K562 (cell line): ENCODE measurements around the gene HAL. TPM values are rescaled to one million over a fixed set of nuclear protein-coding genes. Genes with fewer than 3 reads are reported as not detected.

Experiments
- ATAC-seq: fragments of 200-7000 bp; cut with Tn5 transposase; 3 replicates; pipeline ENCODE4 v1.9.1; 2020; ENCODE audit warnings: moderate library complexity
- BruUV-seq: library from RNA; stranded (reverse); fragments of 400-500 nt; replicated peaks from 2 replicates; lab custom pipeline; 2021; lab: Mats Ljungman, UMichigan
- CTCF ChIA-PET: fragments of 300-600 bp; formaldehyde crosslinking; extraction: SDS; loops from one replicate; lab custom pipeline; 2021; ENCODE audit warnings: low intra/inter-chr PET ratio; lab: Yijun Ruan, JAX
- POLR2A ChIA-PET: fragments of 300-600, 350-650 bp; sonication (Branson Sonifier 250); formaldehyde crosslinking; extraction: SDS; loops from one replicate; lab custom pipeline; 2021; ENCODE audit warnings: antibody characterized with exemption, inconsistent platforms; lab: Yijun Ruan, JAX
- DNase-seq, 4 experiments: peaks; one replicate each; pipeline versions ENCODE4 v3.0.0 to v3.0.0-alpha.2; 2011 to 2018; ENCODE audit warnings: low spot score in 3 of 4, mixed read lengths in 3 of 4; ENCODE audit errors: extremely low read depth in 1 of 4
- FAIRE-seq: peaks from 2 replicates; lab custom pipeline; 2011; peaks lifted over from hg19 to GRCh38; lab: Jason Lieb, UNC
- H2AFZ ChIP-seq: 2 replicates; pipeline ENCODE4 v1.6.0; 2011; ENCODE audit warnings: low read depth, low read length, control low read depth, inconsistent platforms
- H3K27ac ChIP-seq: fragments of 200-600 bp; 3 replicates; pipeline ENCODE4 v1.8.0; 2011; ENCODE audit warnings: low read depth, mild to moderate bottlenecking, control low read depth, inconsistent platforms, low read length, moderate library complexity, mixed read lengths; ENCODE audit errors: extremely low read depth
- H3K27me3 ChIP-seq, 2 experiments: fragments of 300-600 bp in 1 of 2; 2 replicates in 1 of 2; 3 replicates in 1 of 2; pipeline versions ENCODE4 v1.6.0 to v1.8.0; 2011; ENCODE audit warnings: inconsistent platforms in 2 of 2, low read length in 2 of 2, mild to moderate bottlenecking in 1 of 2, mixed read lengths in 1 of 2, moderate library complexity in 1 of 2; ENCODE audit not compliant: control insufficient read depth in 2 of 2, insufficient read depth in 2 of 2
- H3K36me3 ChIP-seq: fragments of 300-600 bp; 3 replicates; pipeline ENCODE4 v1.8.0; 2011; ENCODE audit warnings: mild to moderate bottlenecking, low read length, inconsistent platforms; ENCODE audit not compliant: control insufficient read depth, insufficient read depth
- H3K4me1 ChIP-seq, 2 experiments: fragments of 200-600 bp in 1 of 2; replicated peaks in 1 of 2; 2 replicates in 1 of 2; 3 replicates in 1 of 2; pipeline versions ENCODE4 v1.5.1 to v1.8.0; 2011; ENCODE audit warnings: inconsistent platforms in 2 of 2, low read length in 2 of 2, mild to moderate bottlenecking in 1 of 2, mixed read lengths in 1 of 2, moderate library complexity in 1 of 2; ENCODE audit not compliant: control insufficient read depth in 2 of 2, insufficient read depth in 2 of 2
- H3K4me2 ChIP-seq: 2 replicates; pipeline ENCODE4 v1.6.1; 2011; ENCODE audit warnings: low read length, control low read depth, inconsistent platforms, mixed read lengths; ENCODE audit not compliant: insufficient read depth
- H3K4me3 ChIP-seq: fragments of 200-600 bp; sonication (generic), shearing (Covaris generic); 2 replicates; pipeline ENCODE4 v1.5.1; 2016; ENCODE audit warnings: control low read depth, inconsistent platforms
- H3K79me2 ChIP-seq: fragments of 200-600 bp; 3 replicates; pipeline ENCODE4 v1.8.0; 2011; ENCODE audit warnings: low read length, inconsistent platforms; ENCODE audit not compliant: control insufficient read depth, insufficient read depth
- H3K9ac ChIP-seq, 2 experiments: 2 replicates each; pipeline versions ENCODE4 v1.6.0 to v1.6.1; 2011; ENCODE audit warnings: low read depth in 2 of 2, low read length in 2 of 2, control low read depth in 1 of 2, inconsistent platforms in 1 of 2, mild to moderate bottlenecking in 1 of 2, mixed read lengths in 1 of 2; ENCODE audit not compliant: insufficient read depth in 1 of 2
- H3K9me1 ChIP-seq: one replicate; pipeline ENCODE4 v1.6.0; 2011; ENCODE audit warnings: inconsistent platforms, mild to moderate bottlenecking, low read length, moderate library complexity; ENCODE audit not compliant: control insufficient read depth, insufficient read depth
- H3K9me3 ChIP-seq: replicated peaks from 2 replicates; pipeline ENCODE4 v1.5.1; 2011; ENCODE audit warnings: low read depth, low read length, inconsistent platforms; ENCODE audit not compliant: control insufficient read depth, insufficient read depth
- H4K20me1 ChIP-seq: replicated peaks from 2 replicates; pipeline ENCODE4 v1.6.1; 2011; ENCODE audit warnings: low read length, inconsistent platforms, mixed read lengths; ENCODE audit not compliant: control insufficient read depth, insufficient read depth
- FOXJ2 ChIP-seq: fragments of 200-800 bp; sonication (Bioruptor generic); IDR thresholded peaks from 2 replicates; pipeline ENCODE4 v1.6.1; 2016; ENCODE audit warnings: missing genetic modification characterization, missing compliant biosample characterization
- HCFC1 ChIP-seq: IDR thresholded peaks from 2 replicates; pipeline ENCODE4 v1.6.1; 2012; ENCODE audit warnings: low read depth, low read length, improper control_type of control experiment
- HNRNPL ChIP-seq: fragments of 200-400 bp; formaldehyde crosslinking; IDR thresholded peaks from 2 replicates; pipeline ENCODE4 v1.6.1; 2017; ENCODE audit warnings: low read depth, mild to moderate bottlenecking, low read length
- KLF16 ChIP-seq: IDR thresholded peaks from 2 replicates; pipeline ENCODE4 v1.6.1; 2016; ENCODE audit warnings: antibody characterized with exemption
- SNAPC5 ChIP-seq: fragments of 250-450 bp; sonication (Bioruptor Pico); IDR thresholded peaks from 2 replicates; pipeline ENCODE4 v1.8.0; 2021; ENCODE audit warnings: moderate library complexity, mild to moderate bottlenecking, inconsistent platforms
- SPI1 ChIP-seq: IDR thresholded peaks from 2 replicates; pipeline ENCODE4 v1.6.1; 2011; ENCODE audit warnings: low read depth, low read length, control low read depth, borderline replicate concordance
- SREBF1 ChIP-seq: fragments of 150-350 bp; IDR thresholded peaks from 2 replicates; pipeline ENCODE4 v1.6.1; 2014; ENCODE audit warnings: antibody characterized with exemption, low read depth, low read length, borderline replicate concordance
- ZNF395 ChIP-seq: fragments of 200-800 bp; sonication (Bioruptor generic); IDR thresholded peaks from 2 replicates; pipeline ENCODE4 v1.6.1; 2017; ENCODE audit warnings: missing genetic modification characterization, missing compliant biosample characterization
- ZNF696 ChIP-seq: fragments of 250-450 bp; sonication (Bioruptor Pico); conservative IDR thresholded peaks from 2 replicates; pipeline ENCODE4 v1.4.0; 2020; ENCODE audit warnings: mild to moderate bottlenecking, moderate library complexity
- WGBS: fragments of 100-300 bp; shearing (Covaris generic); methylation state at CpG from one replicate; pipeline ENCODE4 v1.1.6; 2016; ENCODE audit warnings: low coverage, mixed read lengths; ENCODE audit not compliant: insufficient coverage; ENCODE audit errors: missing lambda C conversion rate; 5-methylcytosine and 5-hydroxymethylcytosine counted together
- in situ Hi-C: fragments of 300-500 bp; cut with MboI; formaldehyde crosslinking; loops from 4 replicates; pipeline ENCODE4 v1.15.0; 2018; ENCODE audit warnings: inconsistent platforms, mixed read lengths
- intact Hi-C: fragments of 100-400 bp; cut with micrococcal nuclease; formaldehyde crosslinking; loops from 2 replicates; pipeline ENCODE4 v1.14.2; 2022
- polyA plus RNA-seq, 8 experiments: library from polyadenylated mRNA; depleted of rRNA in 4 of 8; stranded (reverse) in 5 of 8; unstranded in 3 of 8; fragments of >200 nt; fragmentation: Nextera tagmentation in 2 of 8; fragmentation: Illumina TruSeq in 1 of 8; extraction: Ambion mirVana in 2 of 8; extraction: Trizol in 1 of 8; gene quantifications; 2 replicates each; pipeline versions ENCODE4 v1.2.1 to v1.2.3, GENCODE V29; 2011 to 2014; ENCODE audit warnings: inconsistent platforms in 1 of 8, missing spikeins in 1 of 8
- total RNA-seq, 7 experiments: library from RNA; depleted of rRNA in 6 of 7; stranded (reverse); fragments of >200 nt in 6 of 7; fragmentation: Illumina TruSeq in 2 of 7; extraction: Trizol in 2 of 7; gene quantifications; 2 replicates each; pipeline versions ENCODE4 v1.2.1 to v1.2.3, GENCODE V29; 2011 to 2021; ENCODE audit warnings: low replicate concordance in 1 of 7
- TF ChIP-seq, protein P1 (sequence below): fragments of 250-450 bp; sonication (Bioruptor Pico); IDR thresholded peaks from 2 replicates; pipeline ENCODE4 v1.4.0; 2020; ENCODE audit warnings: mild to moderate bottlenecking, moderate library complexity
- TF ChIP-seq, protein P2 (sequence below): sonication (generic); formaldehyde crosslinking; IDR thresholded peaks from 2 replicates; pipeline ENCODE4 v1.8.0; 2022; ENCODE audit warnings: missing genetic modification reagents, mild to moderate bottlenecking, borderline replicate concordance
- TF ChIP-seq, protein P3 (sequence below): fragments of 450-650 bp; IDR thresholded peaks from 2 replicates; pipeline ENCODE4 v1.6.1; 2018; ENCODE audit not compliant: partially characterized antibody

The HAL gene
- total and polyA plus RNA-seq, 9 of the 15 experiments (the other 6 are each of a cell fraction or from before 2014, with no cell fraction given) = 0.03 to 0.36 (median 0.20) TPM; not detected in 4

DNA sequence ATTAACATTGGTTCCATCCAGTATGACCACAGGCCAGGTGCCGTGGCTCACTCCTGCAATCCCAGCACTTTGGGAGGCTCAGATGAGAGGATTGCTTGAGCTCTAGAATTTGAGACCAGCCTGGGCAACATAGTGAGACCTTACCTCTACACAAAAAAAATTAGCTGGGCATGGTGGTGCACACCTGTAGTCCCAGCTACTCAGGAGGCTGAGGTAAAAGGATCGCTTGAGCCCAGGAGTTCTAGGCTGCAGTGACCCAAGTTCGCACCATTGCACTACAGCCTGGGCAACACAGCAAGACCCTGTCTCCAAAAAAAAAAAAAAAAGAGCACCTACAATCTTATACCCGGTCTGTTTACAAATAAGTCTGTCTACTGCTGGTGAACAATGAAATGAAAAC, 29.4 kb upstream of the HAL start (continued):
- TF ChIP-seq, protein P1, sequence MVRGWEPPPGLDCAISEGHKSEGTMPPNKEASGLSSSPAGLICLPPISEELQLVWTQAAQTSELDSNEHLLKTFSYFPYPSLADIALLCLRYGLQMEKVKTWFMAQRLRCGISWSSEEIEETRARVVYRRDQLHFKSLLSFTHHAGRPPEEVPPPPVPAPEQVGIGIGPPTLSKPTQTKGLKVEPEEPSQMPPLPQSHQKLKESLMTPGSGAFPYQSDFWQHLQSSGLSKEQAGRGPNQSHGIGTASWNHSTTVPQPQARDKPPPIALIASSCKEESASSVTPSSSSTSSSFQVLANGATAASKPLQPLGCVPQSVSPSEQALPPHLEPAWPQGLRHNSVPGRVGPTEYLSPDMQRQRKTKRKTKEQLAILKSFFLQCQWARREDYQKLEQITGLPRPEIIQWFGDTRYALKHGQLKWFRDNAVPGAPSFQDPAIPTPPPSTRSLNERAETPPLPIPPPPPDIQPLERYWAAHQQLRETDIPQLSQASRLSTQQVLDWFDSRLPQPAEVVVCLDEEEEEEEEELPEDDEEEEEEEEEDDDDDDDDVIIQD (CRISPR knock-in tag) = no peak
- TF ChIP-seq HCFC1 (no peak), SREBF1 (no peak)

DNA sequence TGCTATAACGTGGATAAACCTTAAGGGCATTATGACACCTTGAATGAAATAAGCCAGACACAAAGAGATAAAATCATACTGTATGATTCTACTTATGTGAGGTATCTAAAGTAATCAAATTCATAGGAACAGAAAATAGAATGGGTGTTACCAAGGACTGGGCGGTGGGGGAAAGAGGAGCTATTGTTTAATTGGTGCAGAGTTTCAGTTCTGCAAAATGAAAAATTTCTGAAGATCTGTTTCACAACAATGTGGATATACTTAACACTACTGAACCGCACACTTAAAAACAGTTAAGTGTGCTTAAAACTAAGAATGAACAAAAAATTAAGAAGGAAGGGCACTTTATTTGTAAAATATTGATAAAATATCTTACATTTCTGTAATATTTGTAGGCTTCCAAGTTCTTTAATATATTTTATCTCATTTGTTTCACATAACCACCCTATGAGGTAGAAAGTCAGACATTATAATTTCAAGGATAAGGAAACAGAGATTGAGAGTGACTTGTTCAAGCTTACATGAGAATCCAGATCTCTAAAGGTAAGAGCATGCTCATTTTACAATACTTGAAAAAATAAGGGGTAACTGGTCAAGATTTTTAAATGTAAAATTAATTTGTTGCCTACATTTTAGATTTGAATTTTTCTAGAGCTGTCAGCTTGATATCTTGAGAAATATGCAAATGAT, 24.3 kb upstream of the HAL start:
- Histone ChIP-seq H2AFZ (no peak overlapping the region), H3K9me1 (no peaks in the 10 kb centered on the region), H3K4me2 (no peak overlapping the region), H3K4me3 (no peak overlapping the region), H3K9ac (no peak overlapping the region), H3K4me1 (no peaks in the 10 kb centered on the region; a peak in 1 of 5 replicates), H4K20me1 (no peaks in the 10 kb centered on the region), H3K9me3 (no peaks in the 10 kb centered on the region), H3K27me3 (no peaks in the 10 kb centered on the region), H3K36me3 (peaks cover 3% of the 10 kb centered on the region; the same call in 2 of the 3 replicates), H3K27ac (no peak overlapping the region), H3K79me2 (no peaks in the 10 kb centered on the region)
- BruUV-seq = no TSS peak
- ATAC-seq (no peak), DNase-seq (no peak), FAIRE-seq (no peak)
- ChIA-PET POLR2A (interaction anchor here (0.6 to 1.4 kb wide), 3 partner anchors 12 to 1803 kb away, joined by 3 read pairs; no protein-coding TSS in a partner anchor), CTCF (no interaction called here)
- intact Hi-C loops = no loop called here
- 69% methylated on average over 3 of the region's 3 CpGs for WGBS
- in situ Hi-C loops = no loop called here
- TF ChIP-seq, protein P2, sequence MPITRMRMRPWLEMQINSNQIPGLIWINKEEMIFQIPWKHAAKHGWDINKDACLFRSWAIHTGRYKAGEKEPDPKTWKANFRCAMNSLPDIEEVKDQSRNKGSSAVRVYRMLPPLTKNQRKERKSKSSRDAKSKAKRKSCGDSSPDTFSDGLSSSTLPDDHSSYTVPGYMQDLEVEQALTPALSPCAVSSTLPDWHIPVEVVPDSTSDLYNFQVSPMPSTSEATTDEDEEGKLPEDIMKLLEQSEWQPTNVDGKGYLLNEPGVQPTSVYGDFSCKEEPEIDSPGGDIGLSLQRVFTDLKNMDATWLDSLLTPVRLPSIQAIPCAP (CRISPR knock-in tag) = no peak
- TF ChIP-seq SPI1 (no peak), ZNF696 (no peak), KLF16 (no peak), SNAPC5 (CRISPR knock-in tag) (no peak), SREBF1 (no peak), HNRNPL (no peak), FOXJ2 (tag) (no peak), ZNF395 (CRISPR knock-in tag) (no peak)
- TF ChIP-seq, protein P3, sequence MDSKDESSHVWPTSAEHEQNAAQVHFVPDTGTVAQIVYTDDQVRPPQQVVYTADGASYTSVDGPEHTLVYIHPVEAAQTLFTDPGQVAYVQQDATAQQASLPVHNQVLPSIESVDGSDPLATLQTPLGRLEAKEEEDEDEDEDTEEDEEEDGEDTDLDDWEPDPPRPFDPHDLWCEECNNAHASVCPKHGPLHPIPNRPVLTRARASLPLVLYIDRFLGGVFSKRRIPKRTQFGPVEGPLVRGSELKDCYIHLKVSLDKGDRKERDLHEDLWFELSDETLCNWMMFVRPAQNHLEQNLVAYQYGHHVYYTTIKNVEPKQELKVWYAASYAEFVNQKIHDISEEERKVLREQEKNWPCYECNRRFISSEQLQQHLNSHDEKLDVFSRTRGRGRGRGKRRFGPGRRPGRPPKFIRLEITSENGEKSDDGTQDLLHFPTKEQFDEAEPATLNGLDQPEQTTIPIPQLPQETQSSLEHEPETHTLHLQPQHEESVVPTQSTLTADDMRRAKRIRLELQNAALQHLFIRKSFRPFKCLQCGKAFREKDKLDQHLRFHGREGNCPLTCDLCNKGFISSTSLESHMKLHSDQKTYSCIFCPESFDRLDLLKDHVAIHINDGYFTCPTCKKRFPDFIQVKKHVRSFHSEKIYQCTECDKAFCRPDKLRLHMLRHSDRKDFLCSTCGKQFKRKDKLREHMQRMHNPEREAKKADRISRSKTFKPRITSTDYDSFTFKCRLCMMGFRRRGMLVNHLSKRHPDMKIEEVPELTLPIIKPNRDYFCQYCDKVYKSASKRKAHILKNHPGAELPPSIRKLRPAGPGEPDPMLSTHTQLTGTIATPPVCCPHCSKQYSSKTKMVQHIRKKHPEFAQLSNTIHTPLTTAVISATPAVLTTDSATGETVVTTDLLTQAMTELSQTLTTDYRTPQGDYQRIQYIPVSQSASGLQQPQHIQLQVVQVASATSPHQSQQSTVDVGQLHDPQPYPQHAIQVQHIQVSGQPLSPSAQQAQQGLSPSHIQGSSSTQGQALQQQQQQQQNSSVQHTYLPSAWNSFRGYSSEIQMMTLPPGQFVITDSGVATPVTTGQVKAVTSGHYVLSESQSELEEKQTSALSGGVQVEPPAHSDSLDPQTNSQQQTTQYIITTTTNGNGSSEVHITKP = no peak
